ENCODE measurements around the gene BPIFB1. TPM values are rescaled to one million over a fixed set of nuclear protein-coding genes. Genes with fewer than 3 reads are reported as not detected.

The BPIFB1 gene
- total and polyA plus RNA-seq, 2 of the 8 experiments (the other 6 are each of a cell fraction or from before 2014, with no cell fraction given), result not detected

DNA sequence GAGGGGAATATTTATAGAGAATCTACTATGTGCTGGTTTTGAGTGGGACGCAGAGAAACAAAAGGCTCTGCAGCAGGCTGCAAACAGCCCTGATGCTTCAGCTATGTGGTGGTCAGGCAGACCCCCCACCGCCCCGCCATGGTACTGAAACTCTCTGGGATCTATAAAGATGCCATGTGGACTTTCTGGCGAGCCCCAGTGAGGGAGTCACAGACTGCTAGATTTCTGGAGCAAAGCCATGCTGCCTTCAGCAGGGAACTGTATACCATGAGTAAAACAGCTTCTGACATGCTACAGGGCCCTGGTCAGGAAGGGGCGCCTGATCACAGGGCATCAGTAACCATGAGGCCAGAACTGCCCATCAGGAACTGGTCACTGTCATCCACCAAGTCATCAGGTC, 19.2 kb upstream of the BPIFB1 start:
- Histone ChIP-seq H3K56ac (replicated peaks; ENCODE audit: insufficient read length, low read depth, low read length) (no peak overlapping the region), H2BK15ac (ENCODE audit: low read length) (no peak overlapping the region), H3K9ac (replicated peaks in 1 of 4; ENCODE audit: extremely low read depth in 1 of 4, low read depth in 3 of 4, low read length in 3 of 4) (no peak overlapping the region), H3K14ac (ENCODE audit: insufficient read length) (no peak overlapping the region), H3K4me1 (replicated peaks in 1 of 4; ENCODE audit: control insufficient read depth in 3 of 4, insufficient read depth in 4 of 4, low read length in 3 of 4) (no peaks in the 10 kb centered on the region), H3K4me2 (ENCODE audit: insufficient read depth in 1 of 2, low read depth in 2 of 2, low read length in 2 of 2) (no peak overlapping the region), H4K8ac (ENCODE audit: extremely low read depth, insufficient read depth, low read length) (no peak overlapping the region), H2BK12ac (ENCODE audit: low read depth, low read length) (no peak overlapping the region), H4K91ac (replicated peaks; ENCODE audit: insufficient read length, low read length) (no peak overlapping the region), H2BK120ac (replicated peaks; ENCODE audit: low read depth, low read length) (no peak overlapping the region), H2BK5ac (ENCODE audit: low read depth, low read length) (no peak overlapping the region), H3K23ac (ENCODE audit: insufficient read length) (no peak overlapping the region), H3K4me3 (ENCODE audit: extremely low read depth in 1 of 4, insufficient read depth in 2 of 4, low read depth in 3 of 4, low read length in 4 of 4) (no peak overlapping the region), H3K4ac (replicated peaks; ENCODE audit: insufficient read length, low read depth, low read length) (no peak overlapping the region), H4K20me1 (replicated peaks in 1 of 2; ENCODE audit: control insufficient read depth in 1 of 2, insufficient read depth in 2 of 2, low read length in 2 of 2) (no peaks in the 10 kb centered on the region), H2AK5ac (ENCODE audit: low read depth, low read length) (no peak overlapping the region), H3K79me1 (ENCODE audit: low read depth, low read length) (no peaks in the 10 kb centered on the region), H3K79me2 (ENCODE audit: control insufficient read depth in 1 of 2, insufficient read depth in 2 of 2, low read length in 2 of 2) (no peaks in the 10 kb centered on the region), H3K36me3 (ENCODE audit: control insufficient read depth in 2 of 4, insufficient read depth in 4 of 4, low read length in 3 of 4) (no peaks in the 10 kb centered on the region), H3K27me3 (replicated peaks in 1 of 4; ENCODE audit: control insufficient read depth in 3 of 4, extremely low read depth in 1 of 4, insufficient read depth in 3 of 4, low read length in 3 of 4) (0 out of 7 replicates have a peak, but pooled peaks cover 0 to 3% (median 0%) of the 10 kb centered on the region in 4 experiments), H3K18ac (ENCODE audit: extremely low read depth, low read length) (no peak overlapping the region), H3K9me3 (ENCODE audit: insufficient read depth in 2 of 2, low read depth in 1 of 2, low read length in 1 of 2) (no peaks in the 10 kb centered on the region), H3K27ac (ENCODE audit: low read depth, low read length) (no peak overlapping the region), H2AFZ (ENCODE audit: low read length) (no peak overlapping the region; the same call in 1 of the 2 replicates), H2BK20ac (ENCODE audit: low read length) (no peak overlapping the region), H3K23me2 (ENCODE audit: low read depth, low read length) (no peaks in the 10 kb centered on the region), H4K5ac (ENCODE audit: insufficient read length, low read depth, low read length) (no peak overlapping the region)
- WGBS, 2 experiments (ENCODE audit: extremely low coverage in 1 of 2, insufficient coverage in 1 of 2, insufficient read length in 1 of 2, insufficient replicate concordance in 2 of 2, low coverage in 1 of 2, low lambda C conversion rate in 2 of 2, missing lambda C conversion rate in 1 of 2), result 91% methylated on average over 5 of the region's 5 CpGs; no CpG with 5 or more reads in 1 of the 2 experiments
- FAIRE-seq (no peak), DNase-seq (ENCODE audit: low read depth in 1 of 2, low spot score in 2 of 2) (no peak)
- CTCF ChIA-PET (ENCODE audit: partially characterized antibody), result interaction anchor here (0.8 to 7.1 kb wide), 19 partner anchors 12 to 258 kb away, joined by 3 to 81 read pairs (median 5); partner anchors contain the start of gene BPIFA1
- POLR2A ChIA-PET (ENCODE audit: partially characterized antibody), result no interaction called here
- TF ChIP-seq KDM4A (IDR thresholded peaks at IDR 0.05; ENCODE audit: low read depth, low read length, severe bottlenecking) (no peak), SRF (IDR thresholded peaks at IDR 0.05; ENCODE audit: low read depth, low read length) (no peak), HDAC2 (IDR thresholded peaks at IDR 0.05; ENCODE audit: borderline replicate concordance in 1 of 2, low read depth in 2 of 2, low read length in 2 of 2) (no peak), SP2 (IDR thresholded peaks at IDR 0.05; ENCODE audit: low read length) (no peak), GTF2F1 (IDR thresholded peaks at IDR 0.05; ENCODE audit: borderline replicate concordance, low read depth, low read length) (no peak), BACH1 (IDR thresholded peaks at IDR 0.05; ENCODE audit: low read length) (no peak), BRCA1 (IDR thresholded peaks at IDR 0.05; ENCODE audit: low read depth, low read length) (no peak), BCL11A (IDR thresholded peaks at IDR 0.05; ENCODE audit: low read depth in 2 of 2, low read length in 2 of 2) (no peak), USF2 (IDR thresholded peaks at IDR 0.05; ENCODE audit: low read length) (no peak), POLR2AphosphoS5 (IDR thresholded peaks at IDR 0.05; ENCODE audit: low read depth, low read length) (no peak), CTBP2 (IDR thresholded peaks at IDR 0.05; ENCODE audit: borderline replicate concordance, insufficient read depth, insufficient read length, low read length) (no peak), SIRT6 (IDR thresholded peaks at IDR 0.05; ENCODE audit: low read length) (no peak), ZNF274 (IDR thresholded peaks at IDR 0.05; ENCODE audit: borderline replicate concordance, extremely low read depth, low read length) (no peak), ASH2L (IDR thresholded peaks at IDR 0.05; ENCODE audit: low read length) (no peak)

Measured in H1 (cell line).